Pancreas (tissue), 10 donors: ENCODE measurements around the gene BTBD9. TPM values are rescaled to one million over a fixed set of nuclear protein-coding genes. Genes with fewer than 3 reads are reported as not detected.

ENCODE experiments used
- ATAC-seq, 4 donors: fragments of 200-7000 bp; cut with Tn5 transposase; one replicate each; pipeline versions ENCODE4 v1.8.0 to v1.9.1; 2020; ENCODE audit warnings: mild to moderate bottlenecking in 4 of 4, moderate library complexity in 4 of 4
- DNase-seq, 6 donors: peaks; one replicate each; pipeline ENCODE4 v3.0.0-alpha.2; 2020
- FAIRE-seq: peaks from 2 replicates; lab custom pipeline; 2012; peaks lifted over from hg19 to GRCh38; lab: Jason Lieb, UNC
- H3K27ac ChIP-seq, 4 donors: fragments of 200-600 bp; sonication (generic); 1 replicate in 3 of 4; 2 replicates in 1 of 4; pipeline versions ENCODE4 v1.5.0 to v1.8.0; 2020
- H3K27me3 ChIP-seq, 4 donors: fragments of 200-600 bp; one replicate each; pipeline ENCODE4 v1.8.0; 2021
- H3K36me3 ChIP-seq, 3 donors: fragments of 200-600 bp; sonication (generic) in 1 of 3; one replicate each; pipeline versions ENCODE4 v1.5.0 to v1.8.0; 2020 to 2021
- H3K4me1 ChIP-seq, 3 donors: fragments of 200-600 bp; one replicate each; pipeline ENCODE4 v1.8.0; 2021
- H3K4me3 ChIP-seq, 4 donors: fragments of 200-600 bp; sonication (generic) in 2 of 4; one replicate each; pipeline versions ENCODE4 v1.5.0 to v1.8.0; 2020 to 2021
- H3K9me3 ChIP-seq, 4 donors: fragments of 200-600 bp; one replicate each; pipeline ENCODE4 v1.8.0; 2021
- CTCF ChIP-seq, 4 donors: fragments of 200-600 bp; sonication (generic) in 3 of 4; IDR thresholded peaks; one replicate each; pipeline versions ENCODE4 v1.5.0 to v1.8.0; 2021; ENCODE audit warnings: antibody characterized with exemption in 4 of 4
- WGBS, 2 donors: extraction: QIAGEN DNeasy Blood & Tissue Kit; methylation state at CpG; one replicate each; pipeline ENCODE4 v1.1.7; 2013; 5-methylcytosine and 5-hydroxymethylcytosine counted together
- intact Hi-C, 3 donors: fragments of 100-400 bp; cut with DNase I; formaldehyde crosslinking; loops; one replicate each; pipeline versions ENCODE4 v1.11.1 to v1.14.2; 2022
- polyA plus RNA-seq, 2 donors: library from polyadenylated mRNA; stranded (reverse); fragments of 200-250 nt; gene quantifications; one replicate each; pipeline ENCODE4 v1.2.3, GENCODE V29; 2013
- total RNA-seq, 6 donors: library from RNA; stranded (reverse); fragmentation: NEBNext Ultra II Directional in 4 of 6; extraction: Animal tissue kit (Norgen Biotek cat#: 25700) in 4 of 6; gene quantifications; one replicate each; pipeline versions ENCODE4 v1.2.1 to v1.2.4, GENCODE V29; 2021 to 2023
- donor health status: healthy with polysubstance abuse.
- donor health status: DM: no; HTN: no; CAD: no; lungs with moderate emphysema.
- donor health status: DM: no; HTN: no; CAD: no.
- donor health status: control.
- donor health status: control.
- donor health status: Bipolar disorder and iron deficiency.
- donor health status: DM: yes; HTN: yes; CAD: no.
- donor health status: DM: no; HTN: no; CAD: no.
- donor health status: DM: no; HTN: no; CAD: no.
- donor health status: DM: yes; HTN: yes; CAD: no.

The BTBD9 gene
- total and polyA plus RNA-seq, 8 donors, result 2.2 to 11.0 (median 7.1) TPM

DNA sequence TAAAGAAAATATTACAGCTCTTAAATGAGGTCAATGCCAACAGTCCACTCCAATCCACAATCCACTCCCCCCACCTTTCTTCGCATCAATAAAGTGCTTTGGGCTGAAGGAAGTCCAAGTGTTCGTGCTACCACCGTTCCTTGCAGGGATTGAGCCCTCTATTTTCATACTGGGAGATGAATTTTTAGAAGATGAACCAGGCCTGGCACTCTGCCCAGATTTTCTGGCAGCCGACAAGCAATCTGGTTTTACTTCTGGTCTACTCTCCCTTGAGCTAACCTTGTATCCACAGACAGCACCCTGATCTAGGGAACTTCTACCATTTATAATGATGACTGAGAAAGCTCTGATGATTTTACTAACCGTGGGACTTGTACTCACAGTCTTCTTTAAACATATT, 72.3 kb downstream of the BTBD9 start:
- WGBS, 2 donors, result 55 to 56% methylated on average over 5 of the region's 5 CpGs
- intact Hi-C loops, result no loop called here
- Histone ChIP-seq H3K36me3 (no peaks in the 10 kb centered on the region), H3K4me3 (no peak overlapping the region), H3K27me3 (no peaks in the 10 kb centered on the region), H3K27ac (no peak overlapping the region), H3K4me1 (no peaks in the 10 kb centered on the region), H3K9me3 (no peaks in the 10 kb centered on the region)
- FAIRE-seq (no peak), ATAC-seq (peak in 2 of 4 donors; percentile 20 to 39), DNase-seq (peak in 5 of 6 donors; percentile 15 to 63 (median 35))
- TF ChIP-seq CTCF (IDR thresholded peaks at IDR 0.05), result no peak

GRCh38 chr6:38566295-38567030, 73.3 kb downstream of the BTBD9 start:
- no peak overlapping the region for H3K4me3 ChIP-seq
- 94% methylated on average over 6 of the region's 6 CpGs for WGBS, 2 donors
- FAIRE-seq, result no peak
- no peaks in the 10 kb centered on the region for H3K27me3 ChIP-seq
- intact Hi-C loops, result no loop called here
- no peak for ATAC-seq
- TF ChIP-seq CTCF (IDR thresholded peaks at IDR 0.05), result no peak
- DNase-seq, result no peak
- H3K4me1 ChIP-seq, result no peaks in the 10 kb centered on the region
- H3K36me3 ChIP-seq, result no peaks in the 10 kb centered on the region
- no peaks in the 10 kb centered on the region for H3K9me3 ChIP-seq
- no peak overlapping the region for H3K27ac ChIP-seq

GRCh38 chr6:38564301-38564700, 75.4 kb downstream of the BTBD9 start:
- no peak for TF ChIP-seq CTCF (IDR thresholded peaks at IDR 0.05)
- intact Hi-C loops, result no loop called here
- Histone ChIP-seq H3K27me3 (no peaks in the 10 kb centered on the region), H3K9me3 (no peaks in the 10 kb centered on the region), H3K36me3 (no peaks in the 10 kb centered on the region), H3K27ac (no peak overlapping the region), H3K4me3 (no peak overlapping the region), H3K4me1 (no peaks in the 10 kb centered on the region)
- ATAC-seq (no peak), DNase-seq (no peak), FAIRE-seq (no peak)
- 88 to 99% methylated on average over 4 of the region's 4 CpGs for WGBS, 2 donors

GRCh38 chr6:38555606-38556005, 84.1 kb downstream of the BTBD9 start:
- DNase-seq, result no peak
- no peak for TF ChIP-seq CTCF (IDR thresholded peaks at IDR 0.05)
- FAIRE-seq, result no peak
- no peaks in the 10 kb centered on the region for H3K36me3 ChIP-seq
- no peaks in the 10 kb centered on the region for H3K27me3 ChIP-seq
- intact Hi-C loops, result no loop called here
- ATAC-seq, result no peak
- H3K4me1 ChIP-seq, result no peaks in the 10 kb centered on the region
- H3K9me3 ChIP-seq, result no peaks in the 10 kb centered on the region
- H3K4me3 ChIP-seq, result no peak overlapping the region
- no peak overlapping the region for H3K27ac ChIP-seq
- WGBS, 2 donors, result 74 to 75% methylated on average over 3 of the region's 3 CpGs

DNA sequence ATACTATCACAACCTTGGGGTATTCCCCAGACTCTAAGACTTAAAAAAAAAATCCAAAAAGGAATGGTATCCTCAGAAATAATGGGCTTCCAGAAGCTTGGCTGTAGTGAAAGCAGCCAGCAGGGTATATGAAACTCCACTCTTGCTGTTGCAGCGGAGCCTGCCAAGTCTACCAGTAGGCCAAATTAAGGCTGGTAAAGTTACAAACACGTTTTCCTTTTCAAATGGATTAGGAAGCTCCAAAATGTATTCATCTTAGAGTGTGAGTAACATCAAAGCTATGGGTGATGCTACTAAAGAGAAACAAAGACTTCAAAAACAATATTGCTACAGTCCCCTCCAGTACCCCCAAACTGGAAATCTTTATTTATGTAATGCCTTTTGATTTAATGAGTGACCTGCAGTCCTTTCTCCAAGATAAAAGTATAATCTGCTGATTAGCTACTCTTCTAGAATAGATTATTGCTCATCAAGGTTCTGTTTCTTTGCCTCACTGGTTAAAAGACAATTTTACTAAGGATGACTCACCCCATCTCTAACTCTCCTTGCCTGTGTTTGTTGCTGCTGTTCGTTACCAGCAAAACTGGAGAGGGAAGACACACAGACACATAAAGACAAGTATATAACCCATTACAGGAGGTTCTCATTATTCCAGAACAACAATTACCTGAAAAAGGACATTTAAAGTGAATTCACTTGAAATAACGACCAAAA, 84.9 kb downstream of the BTBD9 start:
- 75 to 86% methylated on average over 4 of the region's 4 CpGs for WGBS, 2 donors
- Histone ChIP-seq H3K27ac (no peak overlapping the region), H3K27me3 (no peaks in the 10 kb centered on the region), H3K36me3 (no peaks in the 10 kb centered on the region), H3K4me3 (no peak overlapping the region), H3K4me1 (no peaks in the 10 kb centered on the region), H3K9me3 (no peaks in the 10 kb centered on the region)
- no peak for TF ChIP-seq CTCF (IDR thresholded peaks at IDR 0.05)
- DNase-seq (no peak), FAIRE-seq (no peak), ATAC-seq (peak in 1 of 4 donors; percentile 38)
- intact Hi-C loops, result no loop called here
